ENCODE results near the gene PHLDA3.

The PHLDA3 gene

GRCh38 chr1:201436969-201437368, 32.0 kb downstream of the PHLDA3 start:
- DNase-seq (ENCODE audit: extremely low read depth, insufficient read length), result no peak
- no peak overlapping the region for H3K4me3 ChIP-seq (replicated peaks; ENCODE audit: low read depth, low read length)
- H3K27me3 ChIP-seq (replicated peaks; ENCODE audit: control insufficient read depth, insufficient read depth, low read length), result no peaks in the 10 kb centered on the region
- no peak for TF ChIP-seq CTCF (IDR thresholded peaks at IDR 0.05; ENCODE audit: insufficient read depth, low read length, poor library complexity, severe bottlenecking)
- H3K36me3 ChIP-seq (ENCODE audit: control insufficient read depth, insufficient read depth, low read length), result no peaks in the 10 kb centered on the region

GRCh38 chr1:201436393-201436792, 32.6 kb downstream of the PHLDA3 start:
- no peak for TF ChIP-seq CTCF (IDR thresholded peaks at IDR 0.05; ENCODE audit: insufficient read depth, low read length, poor library complexity, severe bottlenecking)
- Histone ChIP-seq H3K4me3 (replicated peaks; ENCODE audit: low read depth, low read length) (no peak overlapping the region), H3K27me3 (replicated peaks; ENCODE audit: control insufficient read depth, insufficient read depth, low read length) (no peaks in the 10 kb centered on the region), H3K36me3 (ENCODE audit: control insufficient read depth, insufficient read depth, low read length) (no peaks in the 10 kb centered on the region)
- no peak for DNase-seq (ENCODE audit: extremely low read depth, insufficient read length)

GRCh38 chr1:201434266-201434665, 34.7 kb downstream of the PHLDA3 start:
- no peak for DNase-seq (ENCODE audit: extremely low read depth, insufficient read length)
- Histone ChIP-seq H3K36me3 (ENCODE audit: control insufficient read depth, insufficient read depth, low read length) (no peaks in the 10 kb centered on the region), H3K4me3 (replicated peaks; ENCODE audit: low read depth, low read length) (no peak overlapping the region), H3K27me3 (replicated peaks; ENCODE audit: control insufficient read depth, insufficient read depth, low read length) (peaks cover 2% of the 10 kb centered on the region; the same call in 1 of the 2 replicates)
- TF ChIP-seq CTCF (IDR thresholded peaks at IDR 0.05; ENCODE audit: insufficient read depth, low read length, poor library complexity, severe bottlenecking), result no peak

- TF ChIP-seq CTCF (IDR thresholded peaks at IDR 0.05; ENCODE audit: insufficient read depth, low read length, poor library complexity, severe bottlenecking), result no peak
- H3K27me3 ChIP-seq (replicated peaks; ENCODE audit: control insufficient read depth, insufficient read depth, low read length), result peaks cover 2% of the 10 kb centered on the region; the same call in 1 of the 2 replicates
- H3K4me3 ChIP-seq (replicated peaks; ENCODE audit: low read depth, low read length), result no peak overlapping the region
- no peak for DNase-seq (ENCODE audit: extremely low read depth, insufficient read length)
- H3K36me3 ChIP-seq (ENCODE audit: control insufficient read depth, insufficient read depth, low read length), result no peaks in the 10 kb centered on the region
These were observed 35.4 kb downstream of the PHLDA3 start for GRCh38 chr1:201433609-201434008.

- TF ChIP-seq CTCF (IDR thresholded peaks at IDR 0.05; ENCODE audit: insufficient read depth, low read length, poor library complexity, severe bottlenecking), result no peak
- no peak for DNase-seq (ENCODE audit: extremely low read depth, insufficient read length)
- Histone ChIP-seq H3K27me3 (replicated peaks; ENCODE audit: control insufficient read depth, insufficient read depth, low read length) (peaks cover 2% of the 10 kb centered on the region; the same call in 1 of the 2 replicates), H3K4me3 (replicated peaks; ENCODE audit: low read depth, low read length) (no peak overlapping the region), H3K36me3 (ENCODE audit: control insufficient read depth, insufficient read depth, low read length) (no peaks in the 10 kb centered on the region)
These were observed 38.2 kb downstream of the PHLDA3 start for GRCh38 chr1:201430776-201431175.

Measured in GM06990 (cell line).